DLD1 (cell line): ENCODE results near the gene NT5DC4.

Experiments used
- in situ Hi-C: cut with HindIII; loops from 2 replicates; pipeline ENCODE4 v1.10.0; 2017; ENCODE audit warnings: low sequenced_read_pairs

The NT5DC4 gene

GRCh38 chr2:112722816-112723546 lies 2.2 kb downstream of the NT5DC4 start:
- in situ Hi-C loops: no loop called here

GRCh38 chr2:112723547-112723940 lies 2.7 kb downstream of the NT5DC4 start:
- in situ Hi-C loops: no loop called here

- in situ Hi-C loops: no loop called here
Observed at GRCh38 chr2:112723995-112724394, 3.2 kb downstream of the NT5DC4 start.

- in situ Hi-C loops: no loop called here
Observed at GRCh38 chr2:112724591-112725525, 4.0 kb downstream of the NT5DC4 start.

- in situ Hi-C loops: no loop called here
Observed at GRCh38 chr2:112725545-112726457, 5.0 kb downstream of the NT5DC4 start.

- in situ Hi-C loops: no loop called here
Observed at GRCh38 chr2:112726487-112727190, 5.8 kb downstream of the NT5DC4 start.

GRCh38 chr2:112727276-112728028 lies 6.6 kb downstream of the NT5DC4 start:
- in situ Hi-C loops: no loop called here

- in situ Hi-C loops: no loop called here
Observed at GRCh38 chr2:112728029-112728362, 7.2 kb downstream of the NT5DC4 start.

GRCh38 chr2:112728378-112729175 lies 7.8 kb downstream of the NT5DC4 start:
- in situ Hi-C loops: no loop called here

- in situ Hi-C loops: no loop called here
Observed at GRCh38 chr2:112730216-112730615, 9.4 kb downstream of the NT5DC4 start.

- in situ Hi-C loops: no loop called here
Observed at GRCh38 chr2:112730791-112731190, 10.0 kb downstream of the NT5DC4 start.

- in situ Hi-C loops: no loop called here
Observed at GRCh38 chr2:112731479-112731878, 10.7 kb downstream of the NT5DC4 start.

GRCh38 chr2:112733456-112733855 lies 12.6 kb downstream of the NT5DC4 start:
- in situ Hi-C loops: no loop called here

- in situ Hi-C loops: no loop called here
Observed at GRCh38 chr2:112733871-112734270, 13.1 kb downstream of the NT5DC4 start.

GRCh38 chr2:112737542-112738232 lies 16.9 kb downstream of the NT5DC4 start:
- in situ Hi-C loops: no loop called here

GRCh38 chr2:112740527-112740926 lies 19.7 kb downstream of the NT5DC4 start:
- in situ Hi-C loops: no loop called here

GRCh38 chr2:112749755-112750559 lies 29.1 kb downstream of the NT5DC4 start:
- in situ Hi-C loops: loop anchor here (5.0 kb wide), 1 partner anchor 127 kb away; no protein-coding TSS in a partner anchor

- in situ Hi-C loops: no loop called here
Observed at GRCh38 chr2:112750560-112750843, 29.7 kb downstream of the NT5DC4 start.
